ENCODE results near the gene SLC3A2. TPM values are rescaled to one million over a fixed set of nuclear protein-coding genes. Genes with fewer than 3 reads are reported as not detected.

SLC3A2 gene
- total and polyA plus RNA-seq, 11 donors = 26.6 to 103 (median 59.1) TPM

DNA sequence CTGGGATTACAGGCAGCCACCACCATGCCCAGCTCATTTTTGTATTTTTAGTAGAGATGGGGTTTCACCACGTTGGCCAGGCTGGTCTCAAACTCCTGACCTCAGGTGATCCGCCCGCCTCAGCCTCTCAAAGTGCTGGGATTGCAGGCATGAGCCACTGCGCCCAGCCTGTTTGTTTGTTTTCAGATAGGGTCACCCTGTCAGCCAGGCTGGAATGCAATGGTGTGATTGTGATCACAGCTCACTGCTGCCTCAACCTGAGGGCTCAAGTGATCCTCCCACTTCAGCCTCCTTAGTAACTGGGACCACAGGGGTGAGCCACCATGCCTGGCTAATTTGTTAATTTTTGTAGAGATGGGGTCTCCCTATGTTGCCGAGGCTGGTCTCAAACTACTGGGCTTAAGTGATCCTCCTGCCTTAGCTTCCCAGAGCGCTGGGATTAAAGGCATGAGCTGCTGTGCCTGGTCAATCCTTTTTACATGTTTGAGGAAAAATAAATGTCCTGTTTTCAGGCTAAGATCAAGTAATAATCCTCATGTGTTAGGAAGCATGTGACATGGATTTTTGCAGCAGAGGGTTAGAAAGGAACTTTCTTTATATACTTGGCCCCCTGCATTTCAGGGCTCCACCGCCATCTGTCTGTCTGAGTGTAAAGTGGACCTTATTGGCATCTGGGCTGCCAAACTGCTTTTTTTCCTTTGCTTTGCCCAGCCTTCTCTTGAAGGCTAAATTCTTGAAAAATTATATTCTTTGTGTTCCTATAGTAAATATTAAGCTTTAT, 4.8 kb upstream of the SLC3A2 start:
- intact Hi-C loops (cut with DNase I) = no loop called here
- peaks cover 6 to 17% (median 15%) of the 10 kb centered on the region in 12 donors for H3K4me1 ChIP-seq
- no peak overlapping the region for H3K4me3 ChIP-seq
- WGBS, 4 donors = 86 to 94% (median 88%) methylated on average over 7 of the region's 7 CpGs
- no peak for TF ChIP-seq POLR2A (IDR thresholded peaks at IDR 0.05)
- TF ChIP-seq, protein P1, sequence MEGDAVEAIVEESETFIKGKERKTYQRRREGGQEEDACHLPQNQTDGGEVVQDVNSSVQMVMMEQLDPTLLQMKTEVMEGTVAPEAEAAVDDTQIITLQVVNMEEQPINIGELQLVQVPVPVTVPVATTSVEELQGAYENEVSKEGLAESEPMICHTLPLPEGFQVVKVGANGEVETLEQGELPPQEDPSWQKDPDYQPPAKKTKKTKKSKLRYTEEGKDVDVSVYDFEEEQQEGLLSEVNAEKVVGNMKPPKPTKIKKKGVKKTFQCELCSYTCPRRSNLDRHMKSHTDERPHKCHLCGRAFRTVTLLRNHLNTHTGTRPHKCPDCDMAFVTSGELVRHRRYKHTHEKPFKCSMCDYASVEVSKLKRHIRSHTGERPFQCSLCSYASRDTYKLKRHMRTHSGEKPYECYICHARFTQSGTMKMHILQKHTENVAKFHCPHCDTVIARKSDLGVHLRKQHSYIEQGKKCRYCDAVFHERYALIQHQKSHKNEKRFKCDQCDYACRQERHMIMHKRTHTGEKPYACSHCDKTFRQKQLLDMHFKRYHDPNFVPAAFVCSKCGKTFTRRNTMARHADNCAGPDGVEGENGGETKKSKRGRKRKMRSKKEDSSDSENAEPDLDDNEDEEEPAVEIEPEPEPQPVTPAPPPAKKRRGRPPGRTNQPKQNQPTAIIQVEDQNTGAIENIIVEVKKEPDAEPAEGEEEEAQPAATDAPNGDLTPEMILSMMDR (IDR thresholded peaks at IDR 0.05) = no peak
- no peak overlapping the region for H3K27ac ChIP-seq
- DNase-seq = no peak
- H3K9me3 ChIP-seq = no peaks in the 10 kb centered on the region
- H3K36me3 ChIP-seq = no peaks in the 10 kb centered on the region
- ATAC-seq = no peak
- H3K27me3 ChIP-seq = no peaks in the 10 kb centered on the region

DNA sequence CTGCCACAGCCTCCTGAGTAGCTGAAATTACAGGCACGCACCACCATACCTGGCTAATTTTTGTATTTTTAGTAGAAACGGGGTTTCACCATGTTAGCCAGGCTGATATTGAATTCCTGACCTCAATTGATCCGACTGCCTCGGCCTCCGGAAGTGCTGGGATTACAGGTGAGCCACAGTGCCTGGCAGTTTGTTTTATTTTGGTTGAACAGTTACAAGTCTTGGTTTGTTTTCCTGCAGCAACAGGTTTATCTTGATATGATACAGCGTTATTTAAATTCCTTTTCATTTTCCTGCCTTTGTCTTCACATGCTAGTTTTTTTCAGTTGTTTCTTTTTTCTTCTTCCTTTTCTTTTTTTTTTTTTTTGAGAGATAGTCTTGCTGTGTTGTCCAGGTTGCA, 4.0 kb upstream of the SLC3A2 start:
- no peak overlapping the region for H3K4me3 ChIP-seq
- no peaks in the 10 kb centered on the region for H3K9me3 ChIP-seq
- H3K36me3 ChIP-seq = no peaks in the 10 kb centered on the region
- intact Hi-C loops (cut with DNase I) = no loop called here
- H3K27ac ChIP-seq = no peak overlapping the region
- no peak for ATAC-seq
- WGBS, 4 donors = 84 to 94% (median 89%) methylated on average over 6 of the region's 6 CpGs
- no peak for DNase-seq
- TF ChIP-seq POLR2A (IDR thresholded peaks at IDR 0.05) = no peak
- TF ChIP-seq, protein P1 (IDR thresholded peaks at IDR 0.05) = no peak
- peaks cover 6 to 17% (median 15%) of the 10 kb centered on the region in 12 donors for H3K4me1 ChIP-seq
- no peaks in the 10 kb centered on the region for H3K27me3 ChIP-seq

DNA sequence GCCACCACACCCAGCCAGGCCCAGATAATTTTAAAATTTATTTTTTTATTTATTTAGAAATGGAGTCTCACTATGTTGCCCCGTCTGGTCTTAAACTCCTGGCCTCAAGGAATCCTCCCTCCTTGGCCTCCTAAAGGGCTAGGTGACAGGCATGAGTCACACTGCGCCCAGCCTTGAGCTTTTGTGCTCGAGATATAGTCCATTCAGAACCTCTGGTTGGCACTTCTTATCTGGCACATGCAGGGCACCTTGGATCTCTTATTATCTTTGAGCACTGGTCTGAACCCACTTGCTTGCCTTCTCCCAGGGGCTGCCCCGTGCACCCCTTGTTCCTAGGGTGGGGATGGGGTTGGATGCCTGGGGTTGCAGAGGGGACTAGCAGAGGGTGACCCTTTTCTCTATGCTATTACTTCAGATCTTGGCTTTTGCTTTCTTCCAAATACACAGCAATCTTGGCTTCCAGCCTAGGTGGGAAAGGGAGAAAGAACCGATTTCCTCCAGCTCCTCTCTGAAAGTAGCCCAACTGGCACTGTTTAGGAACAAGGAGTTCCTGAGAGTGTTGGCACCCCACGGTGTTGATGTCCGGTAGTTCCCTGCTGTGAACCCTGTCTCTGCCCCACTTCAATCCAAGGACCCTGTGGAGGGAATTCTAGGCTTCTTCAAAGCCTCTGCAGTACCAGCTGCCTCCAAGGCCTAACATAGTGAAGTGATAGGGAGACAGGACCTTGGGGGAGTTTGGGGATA, 1.3 kb upstream of the SLC3A2 start:
- intact Hi-C loops (cut with DNase I) = no loop called here
- 52 to 64% (median 57%) methylated on average over 7 of the region's 7 CpGs for WGBS, 4 donors
- ATAC-seq = no peak
- Histone ChIP-seq H3K36me3 (peaks cover 0 to 23% (median 20%) of the 10 kb centered on the region in 9 donors), H3K9me3 (no peaks in the 10 kb centered on the region), H3K4me3 (peak overlapping the region in 8 of 12 donors; percentile 82 to 100 (median 98)), H3K27ac (peak overlapping the region; percentile 93 to 100 (median 99)), H3K4me1 (peaks cover 13 to 44% (median 39%) of the 10 kb centered on the region in 12 donors), H3K27me3 (no peaks in the 10 kb centered on the region)
- no peak for DNase-seq
- TF ChIP-seq POLR2A (IDR thresholded peaks at IDR 0.05) = no peak
- TF ChIP-seq, protein P1 (IDR thresholded peaks at IDR 0.05) = no peak

DNA sequence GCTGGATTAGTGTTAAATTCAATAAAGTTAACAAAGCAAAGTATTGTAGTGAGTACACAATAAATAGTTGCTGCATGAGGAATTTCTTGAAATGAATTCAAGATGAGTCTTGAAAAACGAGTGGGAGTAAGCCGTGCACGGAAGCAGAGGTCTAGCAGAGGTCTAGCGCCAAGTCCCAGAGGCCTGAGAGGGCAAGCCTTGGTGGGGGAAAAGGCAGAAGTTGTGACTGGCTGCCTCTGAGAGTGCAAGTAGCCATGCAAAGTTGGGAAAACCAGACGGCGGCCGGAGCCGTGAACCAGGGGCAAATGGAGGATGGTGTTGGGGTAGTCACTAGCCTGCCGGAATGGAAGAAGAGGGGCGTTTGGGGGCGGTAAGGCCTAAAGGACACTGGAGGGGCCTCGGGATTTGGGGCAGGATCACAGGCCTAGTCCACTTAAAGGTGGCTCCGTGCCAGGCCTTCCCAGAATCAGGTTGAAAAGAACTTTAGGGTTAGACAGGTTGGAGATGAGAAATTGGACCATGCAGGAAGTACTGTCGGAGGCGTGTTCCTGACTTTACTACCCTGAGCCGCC, 379 bp upstream of the SLC3A2 start:
- 0 to 1% (median 1%) methylated on average over 16 of the region's 16 CpGs for WGBS, 4 donors

More for the DNA sequence above, 379 bp upstream of the SLC3A2 start:
- peak overlapping the region; percentile 80 to 100 (median 96) for H3K4me3 ChIP-seq
- H3K9me3 ChIP-seq = no peaks in the 10 kb centered on the region
- no peaks in the 10 kb centered on the region for H3K27me3 ChIP-seq
- intact Hi-C loops (cut with DNase I) = loop anchor here in 2 of 10 donors (2.0 to 5.0 kb wide), 2 partner anchors 40 to 93 kb away; partner anchors contain the start of gene TMEM179B (in 1 of the 2)
- ATAC-seq (peak; percentile 31 to 53 (median 34)), DNase-seq (peak in 3 of 5 donors; percentile 67 to 77 (median 68))
- H3K27ac ChIP-seq = peak overlapping the region; percentile 93 to 100 (median 99)
- peaks cover 0 to 32% (median 29%) of the 10 kb centered on the region in 9 donors for H3K36me3 ChIP-seq
- H3K4me1 ChIP-seq = peaks cover 13 to 50% (median 40%) of the 10 kb centered on the region in 12 donors
- no peak for TF ChIP-seq POLR2A (IDR thresholded peaks at IDR 0.05)
- TF ChIP-seq, protein P1 (IDR thresholded peaks at IDR 0.05) = no peak
